ENCODE results near the gene CYRIA. TPM values are rescaled to one million over a fixed set of nuclear protein-coding genes. Genes with fewer than 3 reads are reported as not detected.

CYRIA gene
- total RNA-seq, 1 donor from 2014 or later = 0.91 TPM

- no peak for DNase-seq (ENCODE audit: low spot score, unreplicated experiment)
Observed at GRCh38 chr2:16664052-16664731, 1.4 kb downstream of the CYRIA start.

GRCh38 chr2:16663121-16663905 lies 2.3 kb downstream of the CYRIA start:
- no peak for TF ChIP-seq CTCF (IDR thresholded peaks at IDR 0.05; ENCODE audit: unreplicated experiment)
- Mint-ChIP-seq H3K27me3 (peaks cover 76% of the 10 kb centered on the region), H3K4me1 (ENCODE audit: low read depth) (peaks cover 8% of the 10 kb centered on the region), H3K4me3 (ENCODE audit: low read depth) (no peak overlapping the region), H3K27ac (no peak overlapping the region), H3K36me3 (ENCODE audit: insufficient read depth) (no peaks in the 10 kb centered on the region), H3K9me3 (ENCODE audit: low read depth) (no peaks in the 10 kb centered on the region)
- no peak for DNase-seq (ENCODE audit: low spot score, unreplicated experiment)

More at GRCh38 chr2:16664052-16664731, 1.4 kb downstream of the CYRIA start:
- TF ChIP-seq CTCF (IDR thresholded peaks at IDR 0.05; ENCODE audit: unreplicated experiment) = no peak
- H3K36me3 Mint-ChIP-seq (ENCODE audit: insufficient read depth) = no peaks in the 10 kb centered on the region
- peak overlapping the region; percentile 71 for H3K4me3 Mint-ChIP-seq (ENCODE audit: low read depth)
- no peak overlapping the region for H3K27ac Mint-ChIP-seq
- peaks cover 77% of the 10 kb centered on the region for H3K27me3 Mint-ChIP-seq
- no peaks in the 10 kb centered on the region for H3K9me3 Mint-ChIP-seq (ENCODE audit: low read depth)
- peaks cover 9% of the 10 kb centered on the region for H3K4me1 Mint-ChIP-seq (ENCODE audit: low read depth)

GRCh38 chr2:16661936-16662839 lies 3.4 kb downstream of the CYRIA start:
- Mint-ChIP-seq H3K9me3 (ENCODE audit: low read depth) (no peaks in the 10 kb centered on the region), H3K36me3 (ENCODE audit: insufficient read depth) (no peaks in the 10 kb centered on the region), H3K4me3 (ENCODE audit: low read depth) (no peak overlapping the region), H3K27me3 (peaks cover 71% of the 10 kb centered on the region), H3K27ac (peak overlapping the region; percentile 57), H3K4me1 (ENCODE audit: low read depth) (peaks cover 8% of the 10 kb centered on the region)
- no peak for TF ChIP-seq CTCF (IDR thresholded peaks at IDR 0.05; ENCODE audit: unreplicated experiment)
- no peak for DNase-seq (ENCODE audit: low spot score, unreplicated experiment)

GRCh38 chr2:16661526-16661925 lies 4.1 kb downstream of the CYRIA start:
- Mint-ChIP-seq H3K36me3 (ENCODE audit: insufficient read depth) (no peaks in the 10 kb centered on the region), H3K27me3 (peaks cover 66% of the 10 kb centered on the region), H3K4me3 (ENCODE audit: low read depth) (no peak overlapping the region), H3K9me3 (ENCODE audit: low read depth) (no peaks in the 10 kb centered on the region), H3K4me1 (ENCODE audit: low read depth) (peaks cover 8% of the 10 kb centered on the region), H3K27ac (no peak overlapping the region)
- no peak for DNase-seq (ENCODE audit: low spot score, unreplicated experiment)
- no peak for TF ChIP-seq CTCF (IDR thresholded peaks at IDR 0.05; ENCODE audit: unreplicated experiment)

GRCh38 chr2:16660556-16660955 lies 5.1 kb downstream of the CYRIA start:
- TF ChIP-seq CTCF (IDR thresholded peaks at IDR 0.05; ENCODE audit: unreplicated experiment) = no peak
- no peaks in the 10 kb centered on the region for H3K36me3 Mint-ChIP-seq (ENCODE audit: insufficient read depth)
- no peak overlapping the region for H3K4me3 Mint-ChIP-seq (ENCODE audit: low read depth)
- no peak for DNase-seq (ENCODE audit: low spot score, unreplicated experiment)
- peaks cover 66% of the 10 kb centered on the region for H3K27me3 Mint-ChIP-seq
- H3K9me3 Mint-ChIP-seq (ENCODE audit: low read depth) = no peaks in the 10 kb centered on the region
- no peak overlapping the region for H3K27ac Mint-ChIP-seq
- peaks cover 4% of the 10 kb centered on the region for H3K4me1 Mint-ChIP-seq (ENCODE audit: low read depth)
